ENCODE data around the gene PLCXD1. TPM values are rescaled to one million over a fixed set of nuclear protein-coding genes. Genes with fewer than 3 reads are reported as not detected.
A peak's percentile ranks its signal among the peaks of the same experiment; 100 is the strongest.
"Not testable (repeated sequence)": the region's sequence is repeated elsewhere in the genome, so short reads cannot be mapped to it uniquely, and the experiment has no call there.

PLCXD1 gene
- total RNA-seq, 1 donor from 2014 or later: 52.4 TPM

DNA sequence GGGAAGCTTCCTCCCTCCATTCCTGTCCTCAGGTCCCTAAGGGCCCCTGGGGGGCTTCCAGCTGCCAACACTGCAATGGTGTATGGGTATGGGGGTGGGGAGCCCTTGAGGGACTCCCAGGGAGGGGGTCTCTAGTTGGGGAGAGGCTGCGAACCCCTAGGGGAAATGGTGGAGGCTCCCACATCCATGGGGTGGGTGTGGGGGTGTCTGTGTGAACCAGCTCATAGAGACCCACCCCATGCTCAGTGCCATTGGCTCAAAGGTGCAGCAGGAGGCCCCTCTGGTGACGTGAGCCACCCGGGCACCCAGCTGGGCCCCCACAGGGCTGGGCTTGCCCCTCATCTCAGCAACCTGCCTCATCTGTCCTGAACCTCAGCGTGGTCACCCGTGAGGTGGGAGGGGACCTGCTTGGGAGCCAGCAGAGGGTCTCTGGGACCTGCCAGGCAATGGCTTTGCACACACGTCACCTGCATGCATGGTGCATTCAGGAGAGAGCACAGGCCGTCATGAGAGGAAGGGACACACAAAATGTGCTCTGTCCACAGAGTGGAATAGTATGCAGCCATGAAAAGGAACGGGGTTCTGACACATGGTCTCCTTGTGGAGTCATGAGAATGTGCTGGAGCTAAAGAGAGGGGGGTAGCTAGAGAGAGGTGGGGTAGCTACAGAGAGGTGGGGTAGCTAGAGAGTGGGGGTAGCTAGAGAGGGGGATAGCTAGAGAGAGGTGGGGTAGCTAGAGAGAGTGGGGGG, 22.7 kb upstream of the PLCXD1 start:
- Mint-ChIP-seq H3K36me3 (ENCODE audit: low read depth) (no peaks in the 10 kb centered on the region), H3K4me3 (no peak overlapping the region), H3K4me1 (peaks cover 7% of the 10 kb centered on the region), H3K27me3 (ENCODE audit: low read depth) (no peaks in the 10 kb centered on the region), H3K27ac (ENCODE audit: unreplicated experiment) (no peak overlapping the region), H3K9me3 (no peaks in the 10 kb centered on the region)
- no peak for DNase-seq (ENCODE audit: low read depth, low spot score)
- TF ChIP-seq, protein P1, sequence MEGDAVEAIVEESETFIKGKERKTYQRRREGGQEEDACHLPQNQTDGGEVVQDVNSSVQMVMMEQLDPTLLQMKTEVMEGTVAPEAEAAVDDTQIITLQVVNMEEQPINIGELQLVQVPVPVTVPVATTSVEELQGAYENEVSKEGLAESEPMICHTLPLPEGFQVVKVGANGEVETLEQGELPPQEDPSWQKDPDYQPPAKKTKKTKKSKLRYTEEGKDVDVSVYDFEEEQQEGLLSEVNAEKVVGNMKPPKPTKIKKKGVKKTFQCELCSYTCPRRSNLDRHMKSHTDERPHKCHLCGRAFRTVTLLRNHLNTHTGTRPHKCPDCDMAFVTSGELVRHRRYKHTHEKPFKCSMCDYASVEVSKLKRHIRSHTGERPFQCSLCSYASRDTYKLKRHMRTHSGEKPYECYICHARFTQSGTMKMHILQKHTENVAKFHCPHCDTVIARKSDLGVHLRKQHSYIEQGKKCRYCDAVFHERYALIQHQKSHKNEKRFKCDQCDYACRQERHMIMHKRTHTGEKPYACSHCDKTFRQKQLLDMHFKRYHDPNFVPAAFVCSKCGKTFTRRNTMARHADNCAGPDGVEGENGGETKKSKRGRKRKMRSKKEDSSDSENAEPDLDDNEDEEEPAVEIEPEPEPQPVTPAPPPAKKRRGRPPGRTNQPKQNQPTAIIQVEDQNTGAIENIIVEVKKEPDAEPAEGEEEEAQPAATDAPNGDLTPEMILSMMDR (conservative IDR thresholded peaks at IDR 0.05): no peak

DNA sequence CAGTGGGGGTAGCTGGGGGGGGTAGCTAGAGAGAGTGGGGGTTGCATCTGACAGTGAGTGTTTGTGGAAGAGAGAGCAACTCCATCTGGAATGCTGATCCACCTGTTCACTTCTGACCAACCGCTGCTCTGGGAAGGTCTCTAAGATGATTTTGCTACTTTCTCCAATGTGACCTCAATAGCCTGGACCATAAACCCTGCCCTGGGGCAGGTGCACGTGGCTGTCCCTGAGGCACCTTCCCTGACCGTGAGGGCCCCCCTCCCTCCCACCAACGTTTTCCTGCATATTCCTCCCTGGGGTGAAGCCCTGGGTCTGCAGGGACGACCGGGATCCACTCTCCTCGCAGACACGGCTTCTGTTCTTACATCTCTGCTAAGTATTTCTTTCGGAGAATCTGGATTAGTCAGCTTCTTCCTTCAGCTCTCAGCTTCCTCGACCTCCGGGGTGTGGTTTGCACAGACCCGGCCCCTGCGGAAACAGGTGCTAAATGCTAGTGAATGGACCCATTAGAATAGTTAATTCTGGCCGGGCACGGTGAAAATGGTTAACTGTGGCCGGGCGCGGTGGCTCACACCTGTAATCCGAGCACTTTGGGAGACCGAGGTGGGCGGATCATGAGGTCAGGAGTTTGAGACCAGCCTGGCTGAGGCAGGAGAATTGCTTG, 21.4 kb upstream of the PLCXD1 start:
- TF ChIP-seq, protein P1 (conservative IDR thresholded peaks at IDR 0.05): no peak
- no peaks in the 10 kb centered on the region for H3K9me3 Mint-ChIP-seq
- H3K27me3 Mint-ChIP-seq (ENCODE audit: low read depth): no peaks in the 10 kb centered on the region
- no peak overlapping the region for H3K27ac Mint-ChIP-seq (ENCODE audit: unreplicated experiment)
- no peak for DNase-seq (ENCODE audit: low read depth, low spot score)
- H3K4me1 Mint-ChIP-seq: peaks cover 7% of the 10 kb centered on the region
- H3K36me3 Mint-ChIP-seq (ENCODE audit: low read depth): no peaks in the 10 kb centered on the region
- H3K4me3 Mint-ChIP-seq: no peak overlapping the region

DNA sequence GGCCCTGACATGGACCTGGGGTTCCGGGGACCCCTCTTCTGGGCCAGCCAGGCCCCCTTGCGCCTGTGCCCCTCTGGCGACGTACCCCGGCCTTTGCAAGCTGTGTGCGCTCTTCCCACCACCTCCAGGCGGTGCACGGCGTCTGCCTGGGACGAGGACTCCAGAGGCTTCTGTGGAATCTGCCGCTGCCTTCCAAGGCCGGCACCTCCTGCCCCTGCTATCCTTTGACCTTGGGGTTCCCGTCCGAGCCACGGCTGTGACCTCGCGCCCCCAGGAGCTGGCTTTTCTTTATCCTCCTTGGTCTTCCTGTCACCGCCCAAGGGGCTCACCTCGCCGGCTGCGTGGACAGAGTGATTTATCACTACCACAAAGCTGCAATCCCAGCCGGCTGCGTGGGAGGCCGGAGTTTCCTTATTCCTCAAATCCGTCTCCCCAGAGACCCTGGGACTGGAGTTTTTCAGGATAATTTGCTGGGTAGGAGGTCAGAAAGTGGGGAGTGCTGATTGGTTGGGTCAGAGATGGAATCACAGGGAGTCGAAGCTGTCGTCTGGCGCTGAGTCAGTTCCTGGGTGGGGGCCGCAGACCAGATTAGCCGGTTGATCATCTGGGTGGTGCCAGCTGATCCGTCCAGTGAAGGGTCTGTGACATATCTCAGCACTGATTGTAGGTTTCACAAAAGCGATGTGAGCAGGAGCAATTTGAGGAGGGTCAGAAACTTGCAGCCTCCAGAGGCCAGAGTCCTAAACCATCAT, 19.8 kb upstream of the PLCXD1 start:
- peaks cover 7% of the 10 kb centered on the region for H3K4me1 Mint-ChIP-seq
- DNase-seq (ENCODE audit: low read depth, low spot score): no peak
- no peak overlapping the region for H3K4me3 Mint-ChIP-seq

DNA sequence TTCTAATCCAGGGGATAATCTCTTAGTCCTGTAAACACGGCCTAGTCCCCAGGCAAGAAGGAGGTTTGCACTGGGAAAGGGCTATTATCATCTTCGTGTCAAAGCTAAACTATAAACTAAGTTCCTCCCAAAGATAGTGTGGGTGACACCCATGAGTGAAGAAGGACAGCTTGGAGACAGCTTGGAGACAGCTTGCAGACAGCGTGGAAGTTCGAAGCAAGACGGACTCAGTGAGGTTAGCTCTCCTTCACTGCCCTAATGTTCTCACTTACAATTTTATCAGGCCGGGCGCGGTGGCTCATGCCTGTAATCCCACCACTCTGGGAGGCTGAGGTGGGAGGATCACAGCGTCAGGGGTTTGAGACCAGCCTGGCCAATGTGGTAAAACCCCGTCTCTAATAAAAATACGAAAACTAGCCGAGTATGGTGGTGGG, 19.2 kb upstream of the PLCXD1 start:
- no peaks in the 10 kb centered on the region for H3K9me3 Mint-ChIP-seq
- no peak overlapping the region for H3K4me3 Mint-ChIP-seq
- no peak for DNase-seq (ENCODE audit: low read depth, low spot score)
- TF ChIP-seq, protein P1 (conservative IDR thresholded peaks at IDR 0.05): no peak
- peaks cover 7% of the 10 kb centered on the region for H3K4me1 Mint-ChIP-seq
- H3K36me3 Mint-ChIP-seq (ENCODE audit: low read depth): no peaks in the 10 kb centered on the region
- H3K27me3 Mint-ChIP-seq (ENCODE audit: low read depth): no peaks in the 10 kb centered on the region
- H3K27ac Mint-ChIP-seq (ENCODE audit: unreplicated experiment): peak overlapping the region; percentile 58

More for the DNA sequence above, 19.8 kb upstream of the PLCXD1 start:
- no peaks in the 10 kb centered on the region for H3K36me3 Mint-ChIP-seq (ENCODE audit: low read depth)
- TF ChIP-seq, protein P1 (conservative IDR thresholded peaks at IDR 0.05): no peak
- no peaks in the 10 kb centered on the region for H3K9me3 Mint-ChIP-seq
- H3K27me3 Mint-ChIP-seq (ENCODE audit: low read depth): no peaks in the 10 kb centered on the region
- peak overlapping the region; percentile 58 for H3K27ac Mint-ChIP-seq (ENCODE audit: unreplicated experiment)

DNA sequence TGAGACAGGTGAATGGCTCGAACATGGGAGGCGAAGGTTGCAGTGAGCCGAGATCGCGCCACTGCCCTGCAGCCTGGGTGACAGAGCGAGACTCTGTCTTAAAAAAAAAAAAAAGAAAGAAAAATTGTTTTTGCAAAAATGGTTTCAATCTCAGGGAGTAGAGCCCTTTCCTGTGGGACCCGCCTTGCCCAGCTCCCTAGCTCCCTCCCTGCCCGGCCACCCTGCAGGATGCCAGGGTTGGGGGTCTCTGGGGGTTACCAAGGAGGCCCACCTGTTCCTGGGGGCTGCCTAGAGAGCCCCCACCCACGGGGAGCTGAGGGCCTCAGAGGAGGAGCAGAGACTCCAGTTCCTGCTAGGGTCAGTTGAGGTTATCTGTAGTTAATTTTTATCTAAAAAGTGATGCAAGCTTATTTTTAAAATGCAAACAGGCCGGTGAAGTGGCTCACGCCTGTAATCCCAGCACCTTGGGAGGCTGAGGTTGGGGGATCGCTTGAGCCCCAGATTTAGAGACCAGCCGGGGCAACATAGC, 18.7 kb upstream of the PLCXD1 start:
- no peak for DNase-seq (ENCODE audit: low read depth, low spot score)
- TF ChIP-seq, protein P1 (conservative IDR thresholded peaks at IDR 0.05): no peak
- peaks cover 7% of the 10 kb centered on the region for H3K4me1 Mint-ChIP-seq
- no peaks in the 10 kb centered on the region for H3K27me3 Mint-ChIP-seq (ENCODE audit: low read depth)
- H3K4me3 Mint-ChIP-seq: no peak overlapping the region
- no peaks in the 10 kb centered on the region for H3K9me3 Mint-ChIP-seq
- peak overlapping the region; percentile 27 for H3K27ac Mint-ChIP-seq (ENCODE audit: unreplicated experiment)
- no peaks in the 10 kb centered on the region for H3K36me3 Mint-ChIP-seq (ENCODE audit: low read depth)

DNA sequence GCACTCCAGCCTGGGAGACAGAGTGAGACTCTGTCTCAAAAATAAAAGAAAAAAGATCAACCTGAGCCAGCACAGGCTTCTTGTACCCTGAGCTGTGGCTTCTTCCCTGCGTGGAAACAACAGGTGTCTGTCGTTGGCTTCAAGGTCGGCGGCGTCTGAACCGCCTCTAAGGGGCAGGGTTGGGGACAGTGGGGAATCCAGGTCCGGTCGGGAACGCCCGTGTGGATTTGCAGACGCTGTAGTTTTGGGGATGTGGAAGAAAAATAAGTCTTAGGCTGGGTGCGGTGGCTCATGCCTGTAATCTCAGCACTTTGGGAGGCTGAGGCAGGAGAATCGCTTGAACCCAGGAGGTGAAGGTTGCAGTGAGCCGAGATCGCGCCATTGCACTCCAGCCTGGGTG, 17.2 kb upstream of the PLCXD1 start:
- H3K27me3 Mint-ChIP-seq (ENCODE audit: low read depth); H3K9me3 Mint-ChIP-seq; H3K4me3 Mint-ChIP-seq; DNase-seq (ENCODE audit: low read depth, low spot score); H3K27ac Mint-ChIP-seq (ENCODE audit: unreplicated experiment); H3K36me3 Mint-ChIP-seq (ENCODE audit: low read depth); H3K4me1 Mint-ChIP-seq: not testable (repeated sequence)

All from neural crest cell (in vitro differentiated cells).